Trophoblast cell (in vitro differentiated cells and primary cell): ENCODE data around the gene NR5A2.

ENCODE experiments used
- DNase-seq, 2 donors: peaks; one replicate each; pipeline ENCODE4 v3.0.0-alpha.2; 2016
- H2AFZ ChIP-seq: 2 replicates; pipeline ENCODE4 v1.6.1; 2013; ENCODE audit warnings: low read length, moderate library complexity, mild to moderate bottlenecking; ENCODE audit not compliant: insufficient read depth, poor library complexity
- H2AK5ac ChIP-seq: 2 replicates; pipeline ENCODE4 v1.6.1; 2013; ENCODE audit warnings: mild to moderate bottlenecking, low read length
- H2BK120ac ChIP-seq: 2 replicates; pipeline ENCODE4 v1.6.1; 2013; ENCODE audit warnings: low read length, mild to moderate bottlenecking, moderate library complexity; ENCODE audit not compliant: insufficient read depth, poor library complexity
- H2BK12ac ChIP-seq: 2 replicates; pipeline ENCODE4 v1.6.1; 2013; ENCODE audit warnings: mild to moderate bottlenecking, low read length, moderate library complexity
- H2BK5ac ChIP-seq: 2 replicates; pipeline ENCODE4 v1.6.1; 2013; ENCODE audit warnings: low read length, low read depth, moderate library complexity, mild to moderate bottlenecking; ENCODE audit not compliant: poor library complexity
- H3K14ac ChIP-seq: 2 replicates; pipeline ENCODE4 v1.6.1; 2013; ENCODE audit warnings: mild to moderate bottlenecking, low read length
- H3K18ac ChIP-seq: 2 replicates; pipeline ENCODE4 v1.6.1; 2013; ENCODE audit warnings: mild to moderate bottlenecking, low read length
- H3K23ac ChIP-seq: 2 replicates; pipeline ENCODE4 v1.6.1; 2013; ENCODE audit warnings: low read length
- H3K27ac ChIP-seq: 2 replicates; pipeline ENCODE4 v1.5.1; 2013; ENCODE audit warnings: low read depth, mild to moderate bottlenecking, inconsistent platforms, low read length, moderate library complexity
- H3K27me3 ChIP-seq: 2 replicates; pipeline ENCODE4 v1.6.1; 2013; ENCODE audit warnings: inconsistent platforms, mild to moderate bottlenecking, low read length, moderate library complexity; ENCODE audit not compliant: insufficient read depth
- H3K36me3 ChIP-seq, 2 experiments: 1 replicate in 1 of 2; 2 replicates in 1 of 2; pipeline ENCODE4 v1.6.1; 2013; ENCODE audit warnings: low read length in 2 of 2, mild to moderate bottlenecking in 2 of 2, moderate library complexity in 1 of 2; ENCODE audit not compliant: insufficient read depth in 2 of 2, control insufficient read depth in 1 of 2
- H3K4ac ChIP-seq: 2 replicates; pipeline ENCODE4 v1.6.1; 2013; ENCODE audit warnings: low read depth, mild to moderate bottlenecking, low read length, moderate library complexity
- H3K4me1 ChIP-seq, 2 experiments: 1 replicate in 1 of 2; 2 replicates in 1 of 2; pipeline ENCODE4 v1.6.1; 2013; ENCODE audit warnings: low read length in 2 of 2, mild to moderate bottlenecking in 2 of 2, moderate library complexity in 1 of 2; ENCODE audit not compliant: insufficient read depth in 2 of 2, control insufficient read depth in 1 of 2
- H3K4me2 ChIP-seq: 2 replicates; pipeline ENCODE4 v1.6.1; 2013; ENCODE audit warnings: inconsistent platforms, mild to moderate bottlenecking, low read length, moderate library complexity
- H3K4me3 ChIP-seq: 2 replicates; pipeline ENCODE4 v1.5.1; 2013; ENCODE audit warnings: mild to moderate bottlenecking, low read depth, low read length, inconsistent platforms
- H3K79me1 ChIP-seq: one replicate; pipeline ENCODE4 v1.6.1; 2013; ENCODE audit warnings: low read length
- H3K79me2 ChIP-seq: 2 replicates; pipeline ENCODE4 v1.6.1; 2013; ENCODE audit warnings: low read length, mild to moderate bottlenecking; ENCODE audit not compliant: control insufficient read depth, insufficient read depth, poor library complexity
- H3K9ac ChIP-seq: 2 replicates; pipeline ENCODE4 v1.6.1; 2013; ENCODE audit warnings: mild to moderate bottlenecking, low read length
- H3K9me3 ChIP-seq: 2 replicates; pipeline ENCODE4 v1.6.1; 2013; ENCODE audit warnings: low read depth, mild to moderate bottlenecking, control low read depth, inconsistent platforms, low read length; ENCODE audit not compliant: insufficient read depth
- H4K12ac ChIP-seq: 2 replicates; pipeline ENCODE4 v1.6.1; 2013; ENCODE audit warnings: low read depth, mild to moderate bottlenecking, low read length, moderate library complexity
- H4K8ac ChIP-seq: 2 replicates; pipeline ENCODE4 v1.6.1; 2013; ENCODE audit warnings: low read depth, mild to moderate bottlenecking, low read length, moderate library complexity
- H4K91ac ChIP-seq: one replicate; pipeline ENCODE4 v1.6.1; 2013; ENCODE audit warnings: low read depth, mild to moderate bottlenecking, low read length, moderate library complexity
- WGBS: extraction: QIAGEN DNeasy Blood & Tissue Kit; methylation state at CpG from one replicate; pipeline ENCODE4 v1.1.7; 2013; ENCODE audit warnings: missing lambda C conversion rate; ENCODE audit not compliant: insufficient read length, insufficient coverage; ENCODE audit errors: extremely low coverage; 5-methylcytosine and 5-hydroxymethylcytosine counted together

Gene NR5A2

DNA sequence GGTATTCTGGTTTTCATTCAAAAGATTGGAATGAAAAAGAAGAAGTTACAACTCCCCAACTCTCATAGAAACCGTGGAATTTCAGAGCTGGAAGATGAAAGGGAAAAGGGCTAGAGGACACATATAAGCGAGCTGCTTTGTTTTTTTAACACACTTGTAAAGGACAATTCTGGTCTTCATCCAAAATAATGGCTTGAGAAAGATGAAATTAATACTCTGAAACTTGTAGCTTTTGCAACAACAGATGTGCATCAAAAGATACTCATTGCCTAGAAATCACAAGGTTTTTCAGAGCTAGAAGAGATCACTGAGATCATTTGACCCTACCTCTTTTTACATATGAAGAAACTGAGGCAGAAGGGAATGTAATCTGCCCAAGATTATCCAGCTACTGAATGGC lies 25.6 kb downstream of the NR5A2 start:
- H3K18ac ChIP-seq, result no peak overlapping the region
- H3K4me2 ChIP-seq, result no peak overlapping the region
- H3K23ac ChIP-seq, result no peak overlapping the region
- no peaks in the 10 kb centered on the region for H3K9me3 ChIP-seq
- no peaks in the 10 kb centered on the region for H3K79me1 ChIP-seq
- H2AK5ac ChIP-seq, result no peak overlapping the region
- no peaks in the 10 kb centered on the region for H3K27me3 ChIP-seq
- no peak overlapping the region for H3K4me3 ChIP-seq
- H3K4me1 ChIP-seq, result peaks cover 0 to 4% of the 10 kb centered on the region in 2 experiments
- DNase-seq, result no peak
- no peak overlapping the region for H2AFZ ChIP-seq
- H2BK5ac ChIP-seq, result no peak overlapping the region
- H4K91ac ChIP-seq, result no peak overlapping the region
- no peak overlapping the region for H3K27ac ChIP-seq
- H4K12ac ChIP-seq, result no peak overlapping the region
- no peak overlapping the region for H3K4ac ChIP-seq
- no peak overlapping the region for H3K14ac ChIP-seq
- WGBS, result no CpG with 5 or more reads among the region's 2 CpGs
- H2BK12ac ChIP-seq, result no peak overlapping the region
- H4K8ac ChIP-seq, result no peak overlapping the region
- no peaks in the 10 kb centered on the region for H3K79me2 ChIP-seq
- no peak overlapping the region for H3K9ac ChIP-seq
- no peaks in the 10 kb centered on the region for H3K36me3 ChIP-seq
- no peak overlapping the region for H2BK120ac ChIP-seq

DNA sequence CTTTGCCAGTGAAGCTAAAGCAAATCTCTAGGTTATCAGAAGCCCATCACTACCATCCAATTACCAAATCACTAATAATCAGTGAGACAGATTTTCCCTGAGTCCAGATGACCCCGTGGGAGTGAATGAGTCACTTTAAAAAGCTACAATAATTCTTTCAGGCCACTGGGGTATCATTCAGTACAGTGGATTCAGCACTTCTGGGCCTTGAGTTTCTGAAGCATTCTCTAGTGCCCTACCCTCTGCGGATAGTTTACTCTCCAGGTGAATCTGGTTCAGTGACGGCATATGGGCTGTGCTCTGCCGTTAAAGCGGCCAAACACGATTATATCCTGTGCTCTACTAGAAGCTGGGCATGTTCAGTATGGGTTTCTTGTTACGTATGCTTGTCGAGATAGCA lies 26.1 kb downstream of the NR5A2 start:
- no CpG with 5 or more reads among the region's 8 CpGs for WGBS
- H3K9me3 ChIP-seq, result no peaks in the 10 kb centered on the region

DNA sequence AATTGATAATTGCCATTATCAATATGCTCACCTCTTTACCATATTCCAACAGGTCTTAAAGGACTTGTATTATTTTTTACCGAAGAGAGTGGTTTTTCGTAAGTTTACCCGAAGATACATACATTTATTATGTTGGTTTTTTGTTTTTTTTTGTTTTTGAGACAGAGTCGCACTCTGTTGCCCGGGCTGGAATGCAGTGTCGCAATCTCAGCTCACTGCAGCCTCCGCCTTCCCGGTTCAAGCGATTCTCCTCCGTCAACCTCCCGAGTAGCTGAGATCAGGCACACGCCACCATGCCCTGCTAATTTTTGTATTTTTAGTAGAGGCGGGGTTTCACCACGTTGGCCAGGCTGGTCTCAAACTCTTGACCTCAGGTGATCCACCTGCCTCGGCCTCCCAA lies 30.8 kb downstream of the NR5A2 start:
- Histone ChIP-seq H4K91ac (no peak overlapping the region), H3K4me3 (no peak overlapping the region), H3K18ac (no peak overlapping the region), H2BK120ac (no peak overlapping the region), H3K36me3 (no peaks in the 10 kb centered on the region), H3K27ac (no peak overlapping the region), H3K9ac (no peak overlapping the region), H2BK5ac (no peak overlapping the region), H3K4ac (no peak overlapping the region), H3K4me2 (no peak overlapping the region), H2BK12ac (no peak overlapping the region), H3K23ac (no peak overlapping the region), H4K12ac (no peak overlapping the region), H3K27me3 (no peaks in the 10 kb centered on the region), H4K8ac (no peak overlapping the region), H3K4me1 (no peaks in the 10 kb centered on the region), H3K79me2 (no peaks in the 10 kb centered on the region), H3K14ac (no peak overlapping the region), H3K79me1 (no peaks in the 10 kb centered on the region), H2AFZ (no peak overlapping the region), H2AK5ac (no peak overlapping the region), H3K9me3 (no peaks in the 10 kb centered on the region)
- no CpG with 5 or more reads among the region's 15 CpGs for WGBS
- DNase-seq, result peak in 1 of 2 donors; percentile 46

More for the DNA sequence above, 26.1 kb downstream of the NR5A2 start:
- H3K4me2 ChIP-seq, result no peak overlapping the region
- H3K14ac ChIP-seq, result no peak overlapping the region
- H2BK5ac ChIP-seq, result no peak overlapping the region
- no peak overlapping the region for H3K23ac ChIP-seq
- no peak overlapping the region for H3K4me3 ChIP-seq
- no peak overlapping the region for H2AFZ ChIP-seq
- no peaks in the 10 kb centered on the region for H3K36me3 ChIP-seq
- H3K9ac ChIP-seq, result no peak overlapping the region
- H2BK12ac ChIP-seq, result no peak overlapping the region
- H4K91ac ChIP-seq, result no peak overlapping the region
- no peaks in the 10 kb centered on the region for H3K27me3 ChIP-seq
- H3K79me1 ChIP-seq, result no peaks in the 10 kb centered on the region
- H3K4me1 ChIP-seq, result no peaks in the 10 kb centered on the region
- H2BK120ac ChIP-seq, result no peak overlapping the region
- no peak overlapping the region for H3K27ac ChIP-seq
- no peak overlapping the region for H4K12ac ChIP-seq
- no peak overlapping the region for H2AK5ac ChIP-seq
- DNase-seq, result no peak
- no peak overlapping the region for H4K8ac ChIP-seq
- no peaks in the 10 kb centered on the region for H3K79me2 ChIP-seq
- no peak overlapping the region for H3K4ac ChIP-seq
- no peak overlapping the region for H3K18ac ChIP-seq

DNA sequence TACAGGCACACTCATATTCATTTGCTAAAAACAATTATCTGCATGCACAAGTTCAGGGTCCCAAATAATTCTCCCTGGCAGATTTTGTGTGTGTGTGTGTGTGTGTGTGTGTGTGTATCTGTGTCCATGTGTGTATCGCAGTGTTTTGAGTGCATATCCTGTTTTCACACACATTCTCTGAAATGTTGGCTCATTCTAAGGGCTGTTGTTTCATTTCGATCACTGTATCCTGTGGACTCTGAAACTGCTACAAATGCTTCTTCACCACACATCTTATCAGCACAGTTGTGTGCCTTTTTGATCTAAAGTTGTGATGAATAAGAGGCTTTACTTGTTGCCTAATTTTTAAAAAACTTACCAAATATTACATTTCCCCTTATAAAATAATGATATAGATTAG lies 34.6 kb downstream of the NR5A2 start:
- Histone ChIP-seq H2BK12ac (no peak overlapping the region), H2BK120ac (no peak overlapping the region), H3K36me3 (no peaks in the 10 kb centered on the region), H3K14ac (no peak overlapping the region), H3K4me3 (no peak overlapping the region), H4K91ac (no peak overlapping the region), H4K8ac (no peak overlapping the region), H3K27ac (no peak overlapping the region), H2AK5ac (no peak overlapping the region), H4K12ac (no peak overlapping the region), H3K4me1 (no peaks in the 10 kb centered on the region), H3K4me2 (no peak overlapping the region), H3K27me3 (no peaks in the 10 kb centered on the region), H2BK5ac (no peak overlapping the region), H3K18ac (no peak overlapping the region), H2AFZ (no peak overlapping the region), H3K9ac (no peak overlapping the region), H3K79me1 (no peaks in the 10 kb centered on the region), H3K79me2 (no peaks in the 10 kb centered on the region), H3K4ac (no peak overlapping the region), H3K9me3 (no peaks in the 10 kb centered on the region), H3K23ac (no peak overlapping the region)
- DNase-seq, result no peak
- WGBS, result no CpG with 5 or more reads among the region's 2 CpGs
